Activated CD4-positive, alpha-beta memory T cell treated with anti-CD3 and anti-CD28 coated beads for 36 hours (primary cell): Measurements from ENCODE around the gene PLK3. TPM values are rescaled to one million over a fixed set of nuclear protein-coding genes. Genes with fewer than 3 reads are reported as not detected.
A peak's percentile ranks its signal among the peaks of the same experiment; 100 is the strongest.
"Not testable (repeated sequence)": the region's sequence is repeated elsewhere in the genome, so short reads cannot be mapped to it uniquely, and the experiment has no call there.

Experiments
- CTCF ChIA-PET: fragments of 350-600 bp; sonication (Branson Sonifier 250); formaldehyde crosslinking; loops from one replicate; lab custom pipeline; 2021; ENCODE audit warnings: antibody characterized with exemption, inconsistent platforms; lab: Charles Lee
- POLR2A ChIA-PET: fragments of 350-600 bp; sonication (Branson Sonifier 250); formaldehyde crosslinking; loops from one replicate; lab custom pipeline; 2021; ENCODE audit warnings: antibody characterized with exemption; lab: Charles Lee
- DNase-seq: peaks from one replicate; pipeline ENCODE4 v3.0.0-alpha.2; 2020
- H3K27ac Mint-ChIP-seq: one replicate; pipeline ENCODE4 v1.8.0; 2021; ENCODE audit warnings: mixed read lengths
- H3K27me3 Mint-ChIP-seq: one replicate; pipeline ENCODE4 v1.8.0; 2021; ENCODE audit warnings: mixed read lengths
- H3K36me3 Mint-ChIP-seq: one replicate; pipeline ENCODE4 v1.8.0; 2021; ENCODE audit warnings: mixed read lengths
- H3K4me1 Mint-ChIP-seq: one replicate; pipeline ENCODE4 v1.8.0; 2021; ENCODE audit warnings: low read depth, mixed read lengths
- H3K4me3 Mint-ChIP-seq: one replicate; pipeline ENCODE4 v1.8.0; 2021; ENCODE audit warnings: mild to moderate bottlenecking, mixed read lengths
- H3K9me3 Mint-ChIP-seq: one replicate; pipeline ENCODE4 v1.8.0; 2021; ENCODE audit warnings: mixed read lengths
- intact Hi-C: fragments of 100-400 bp; cut with micrococcal nuclease; formaldehyde crosslinking; loops from one replicate; pipeline ENCODE4 v1.15.1; 2023
- total RNA-seq, 2 experiments: library from RNA; stranded (reverse); gene quantifications; one replicate each; pipeline ENCODE4 v1.2.3, GENCODE V29; 2021

Gene PLK3
- total RNA-seq, 2 experiments from 2014 or later, result 80.2 to 87.9 TPM

DNA sequence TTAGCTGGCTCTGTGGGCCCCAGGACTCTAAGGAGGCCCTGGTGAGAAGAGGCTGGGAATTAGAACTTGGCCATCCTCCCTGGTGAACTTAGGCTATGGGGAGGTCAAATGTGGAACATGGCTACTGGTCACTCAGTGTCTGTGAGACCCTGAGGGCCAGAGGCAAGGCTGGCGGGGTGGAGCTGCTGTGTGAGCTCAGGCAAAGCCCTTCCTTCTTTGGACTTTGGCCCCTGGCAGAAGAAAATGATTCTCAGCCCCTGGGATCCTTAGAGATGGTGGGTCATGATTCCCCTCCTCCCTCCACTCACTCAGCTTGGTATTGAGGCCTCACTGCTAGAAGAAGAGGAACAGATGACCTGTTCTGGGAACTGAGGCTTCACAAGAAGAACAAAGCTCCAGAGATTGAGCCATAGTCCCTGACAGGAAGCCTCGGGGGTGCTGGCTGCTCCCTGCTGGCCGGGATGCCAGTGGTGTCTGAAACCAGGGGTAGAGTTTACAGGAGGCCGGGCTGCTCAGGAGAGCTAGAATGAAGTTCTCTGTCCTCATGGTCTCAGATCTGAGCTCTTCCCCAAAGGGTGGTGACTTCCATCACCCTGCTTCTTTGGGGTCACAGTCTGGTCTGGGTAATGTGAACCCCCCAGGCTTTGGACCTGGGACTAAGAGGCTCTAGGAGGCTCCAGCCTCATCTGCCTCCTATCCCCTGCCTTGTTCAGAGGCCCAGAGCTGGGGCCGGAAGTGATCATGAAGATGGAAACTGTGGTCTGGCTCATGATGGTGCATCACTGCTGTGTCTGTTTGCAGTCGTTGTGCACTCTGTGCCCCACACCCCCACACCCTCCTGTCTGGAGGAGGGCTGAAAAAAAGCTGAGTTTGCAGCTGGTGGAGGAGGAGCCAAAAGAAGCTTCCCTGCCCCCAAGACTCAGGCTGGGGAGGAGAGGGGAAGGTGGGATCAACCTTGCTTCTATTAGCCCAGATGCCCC is 9.1 kb downstream of the PLK3 start:
- Mint-ChIP-seq H3K27me3 (no peaks in the 10 kb centered on the region), H3K9me3 (no peaks in the 10 kb centered on the region), H3K4me3 (peak overlapping the region; percentile 73), H3K36me3 (peaks cover 60% of the 10 kb centered on the region), H3K4me1 (peaks cover 80% of the 10 kb centered on the region), H3K27ac (peak overlapping the region; percentile 98)
- DNase-seq, result peak; percentile 96
- ChIA-PET POLR2A (interaction anchor here (0.6 to 15.8 kb wide), 19 partner anchors 9 to 530 kb away, joined by 3 to 404 read pairs (median 7); partner anchors contain the start of genes EIF2B3, HECTD3, MUTYH and PLK3), CTCF (interaction anchor here (0.8 to 3.5 kb wide), 15 partner anchors 9 to 203 kb away, joined by 3 to 53 read pairs (median 9); partner anchors contain the start of genes BEST4, PLK3, RNU5D-1 and RPS8)
- intact Hi-C loops, result loop anchor here (1.0 to 10.0 kb wide), 9 partner anchors 8 to 878 kb away; partner anchors contain the start of genes ARMH1, GPBP1L1, HECTD3 and NASP

DNA sequence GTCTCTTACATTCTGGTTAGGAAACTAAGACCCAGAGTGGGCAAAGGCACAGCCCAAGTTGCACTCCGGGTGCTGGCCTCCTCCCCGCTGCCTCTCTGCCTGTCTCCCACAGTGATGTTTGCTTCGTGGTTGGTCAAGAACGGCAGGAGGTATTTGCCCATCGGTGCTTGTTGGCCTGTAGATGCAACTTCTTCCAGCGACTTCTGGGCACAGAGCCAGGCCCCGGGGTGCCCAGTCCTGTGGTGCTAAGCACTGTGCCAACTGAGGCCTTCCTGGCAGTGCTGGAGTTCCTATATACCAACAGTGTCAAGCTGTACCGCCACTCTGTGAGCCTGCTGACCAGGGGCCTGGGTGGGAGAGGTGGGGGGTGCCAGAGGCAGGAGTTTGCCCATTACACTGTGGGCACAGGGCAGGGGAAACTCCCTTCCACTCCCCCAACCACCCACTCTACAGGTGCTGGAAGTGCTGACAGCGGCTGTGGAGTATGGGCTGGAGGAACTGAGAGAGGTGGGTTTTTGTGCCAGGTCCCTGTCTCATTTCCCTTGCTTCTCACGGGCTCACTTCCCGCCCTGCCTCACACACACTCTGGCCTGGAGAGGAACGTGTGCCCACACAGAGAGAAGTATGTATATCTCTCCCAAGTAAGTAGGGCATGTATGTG is 10.1 kb downstream of the PLK3 start:
- no peaks in the 10 kb centered on the region for H3K27me3 Mint-ChIP-seq
- H3K9me3 Mint-ChIP-seq, result no peaks in the 10 kb centered on the region
- POLR2A ChIA-PET, result interaction anchor here (0.9 to 15.8 kb wide), 15 partner anchors 10 to 529 kb away, joined by 3 to 404 read pairs (median 9); partner anchors contain the start of genes EIF2B3, HECTD3, MUTYH and PLK3
- H3K36me3 Mint-ChIP-seq, result peaks cover 60% of the 10 kb centered on the region
- peak; percentile 71 for DNase-seq
- peaks cover 78% of the 10 kb centered on the region for H3K4me1 Mint-ChIP-seq
- H3K27ac Mint-ChIP-seq, result peak overlapping the region; percentile 98
- intact Hi-C loops, result loop anchor here (10.0 kb wide), 1 partner anchor 1445 kb away; the partner anchor contains the start of gene ELOVL1
- CTCF ChIA-PET, result interaction anchor here (0.8 to 3.5 kb wide), 12 partner anchors 9 to 202 kb away, joined by 3 to 53 read pairs (median 10); partner anchors contain the start of genes PLK3, RNU5D-1, RPS8 and UROD
- H3K4me3 Mint-ChIP-seq, result peak overlapping the region; percentile 73

DNA sequence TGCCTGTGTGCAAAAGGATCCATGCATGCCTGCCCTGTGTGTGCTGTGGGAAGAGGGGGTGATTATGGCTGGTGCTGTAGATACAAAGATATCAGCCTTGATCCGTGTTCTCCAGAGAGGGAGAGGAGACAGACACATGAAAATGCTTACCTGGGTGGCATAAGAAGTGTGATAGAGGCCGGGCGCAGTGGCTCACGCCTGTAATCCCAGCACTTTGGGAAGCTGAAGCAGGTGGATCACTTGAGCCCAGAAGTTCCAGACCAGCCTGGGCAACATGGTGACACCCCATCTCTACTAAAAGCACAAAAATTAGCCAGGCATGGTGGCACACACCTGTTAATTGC is 10.6 kb downstream of the PLK3 start:
- intact Hi-C loops, result loop anchor here (10.0 kb wide), 1 partner anchor 1446 kb away; the partner anchor contains the start of gene ELOVL1
- CTCF ChIA-PET, result interaction anchor here (3.5 kb wide), 1 partner anchor 10 kb away, joined by 53 read pairs; the partner anchor contains the start of gene PLK3

DNA sequence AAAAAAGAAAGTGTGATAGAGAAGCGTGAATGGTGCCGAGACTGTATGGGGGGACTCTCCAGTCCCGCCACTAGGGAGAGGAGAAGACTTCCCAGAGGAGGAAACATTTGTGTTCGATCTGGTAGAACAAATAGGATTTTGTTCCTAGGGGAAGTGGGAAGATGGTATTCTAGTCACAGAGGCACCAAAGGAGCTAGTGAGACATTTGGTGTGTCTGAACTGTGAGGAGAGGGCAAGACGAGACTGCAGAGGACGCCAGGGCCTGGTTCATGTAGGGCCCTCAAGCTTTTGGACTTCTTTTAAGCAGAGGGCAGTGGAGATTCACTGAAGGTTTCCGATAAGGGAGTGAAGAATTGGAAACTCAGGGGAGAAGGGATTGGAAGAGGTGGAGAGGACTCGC is 11.1 kb downstream of the PLK3 start:
- Mint-ChIP-seq H3K4me1 (peaks cover 76% of the 10 kb centered on the region), H3K4me3 (peak overlapping the region; percentile 73), H3K27me3 (no peaks in the 10 kb centered on the region), H3K27ac (peak overlapping the region; percentile 98), H3K9me3 (no peaks in the 10 kb centered on the region), H3K36me3 (peaks cover 61% of the 10 kb centered on the region)
- POLR2A ChIA-PET, result interaction anchor here (1.0 to 15.8 kb wide), 5 partner anchors 9 to 89 kb away, joined by 3 to 404 read pairs (median 94); partner anchors contain the start of gene PLK3
- no peak for DNase-seq
- intact Hi-C loops, result loop anchor here (10.0 kb wide), 1 partner anchor 1446 kb away; the partner anchor contains the start of gene ELOVL1
- CTCF ChIA-PET, result interaction anchor here (0.7 to 5.1 kb wide), 3 partner anchors 8 to 11 kb away, joined by 4 to 53 read pairs (median 39); partner anchors contain the start of gene PLK3

More for the DNA sequence above, 10.6 kb downstream of the PLK3 start:
- H3K27me3 Mint-ChIP-seq, H3K9me3 Mint-ChIP-seq, DNase-seq: not testable (repeated sequence)
- H3K4me1 Mint-ChIP-seq, result peaks cover 76% of the 10 kb centered on the region
- peak overlapping the region; percentile 98 for H3K27ac Mint-ChIP-seq
- H3K4me3 Mint-ChIP-seq, result peak overlapping the region; percentile 73
- peaks cover 60% of the 10 kb centered on the region for H3K36me3 Mint-ChIP-seq
- POLR2A ChIA-PET, result interaction anchor here (1.0 to 15.8 kb wide), 6 partner anchors 10 to 529 kb away, joined by 4 to 404 read pairs (median 66); partner anchors contain the start of genes MUTYH, PLK3, RPS8 and TOE1

DNA sequence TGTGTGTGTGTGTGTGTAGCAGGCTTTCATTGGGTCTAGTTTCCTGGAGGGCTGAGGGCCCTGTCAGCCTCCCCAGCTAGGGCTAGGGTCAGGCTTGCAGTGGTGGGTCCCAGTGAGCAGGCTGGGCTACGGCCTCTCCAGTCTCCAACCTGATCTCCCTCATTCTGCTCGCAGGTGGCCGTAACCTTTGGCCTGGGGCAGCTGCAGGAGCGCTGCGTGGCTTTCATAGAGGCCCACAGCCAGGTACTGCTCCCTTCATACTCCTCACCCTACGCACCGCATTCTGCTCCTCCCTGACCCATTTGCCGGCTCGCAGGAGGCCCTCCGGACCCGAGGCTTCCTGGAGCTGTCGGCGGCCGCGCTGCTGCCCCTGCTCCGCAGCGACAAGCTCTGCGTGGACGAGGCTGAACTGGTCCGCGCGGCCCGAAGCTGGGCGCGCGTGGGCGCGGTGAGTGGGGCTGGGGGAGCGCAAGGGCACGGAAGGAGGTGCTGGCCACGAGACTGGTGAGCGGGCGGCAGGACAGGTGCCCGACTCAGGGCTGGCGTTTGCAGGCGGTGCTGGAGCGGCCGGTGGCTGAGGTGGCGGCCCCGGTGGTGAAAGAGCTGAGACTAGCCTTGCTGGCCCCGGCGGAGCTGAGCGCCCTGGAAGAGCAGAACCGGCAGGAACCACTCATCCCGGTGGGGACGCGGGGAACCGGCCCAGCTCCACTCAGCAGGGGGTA is 12.8 kb downstream of the PLK3 start:
- peak overlapping the region; percentile 98 for H3K27ac Mint-ChIP-seq
- H3K36me3 Mint-ChIP-seq, result peaks cover 51% of the 10 kb centered on the region
- peaks cover 67% of the 10 kb centered on the region for H3K4me1 Mint-ChIP-seq
- no peaks in the 10 kb centered on the region for H3K9me3 Mint-ChIP-seq
- POLR2A ChIA-PET, result interaction anchor here (1.1 to 9.5 kb wide), 7 partner anchors 13 to 91 kb away, joined by 3 to 263 read pairs (median 11); partner anchors contain the start of genes PLK3, RNU5D-1 and RPS8
- H3K27me3 Mint-ChIP-seq, result no peaks in the 10 kb centered on the region
- peak overlapping the region; percentile 73 for H3K4me3 Mint-ChIP-seq
- CTCF ChIA-PET, result interaction anchor here (0.8 to 5.1 kb wide), 9 partner anchors 13 to 198 kb away, joined by 3 to 39 read pairs (median 4); partner anchors contain the start of genes HECTD3, PLK3 and RNU5D-1
- intact Hi-C loops, result loop anchor here (10.0 kb wide), 1 partner anchor 1448 kb away; the partner anchor contains the start of gene ELOVL1
- DNase-seq, result no peak

DNA sequence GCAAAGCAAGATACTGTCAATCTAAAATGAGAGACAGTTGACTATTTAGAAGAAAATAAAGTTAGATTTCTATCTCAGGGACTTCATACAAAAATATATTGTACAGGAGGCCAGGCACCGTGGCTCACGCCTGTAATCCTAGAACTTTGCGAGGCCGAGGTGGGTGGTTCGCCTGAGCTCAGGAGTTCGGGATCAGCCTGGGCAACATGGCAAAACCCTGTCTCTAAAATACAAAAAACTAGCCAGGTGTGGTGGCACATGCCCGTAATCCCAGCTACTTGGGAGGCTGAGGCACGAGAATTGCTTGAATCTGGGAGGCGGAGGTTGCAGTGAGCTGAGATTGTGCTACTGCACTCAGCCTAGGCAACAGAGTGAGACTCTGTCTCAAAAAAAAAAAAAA is 15.7 kb downstream of the PLK3 start:
- H3K9me3 Mint-ChIP-seq, H3K4me3 Mint-ChIP-seq, H3K27ac Mint-ChIP-seq, H3K27me3 Mint-ChIP-seq, DNase-seq: not testable (repeated sequence)
- Mint-ChIP-seq H3K4me1 (peaks cover 60% of the 10 kb centered on the region), H3K36me3 (peaks cover 31% of the 10 kb centered on the region)
- CTCF ChIA-PET, result interaction anchor here (0.6 to 5.1 kb wide), 2 partner anchors 16 to 87 kb away, joined by 5 to 39 read pairs; partner anchors contain the start of gene PLK3
- POLR2A ChIA-PET, result interaction anchor here (1.0 to 9.5 kb wide), 2 partner anchors 16 to 85 kb away, joined by 6 to 263 read pairs; partner anchors contain the start of genes PLK3 and RNU5D-1
- intact Hi-C loops, result loop anchor here (10.0 kb wide), 1 partner anchor 1451 kb away; the partner anchor contains the start of gene ELOVL1

DNA sequence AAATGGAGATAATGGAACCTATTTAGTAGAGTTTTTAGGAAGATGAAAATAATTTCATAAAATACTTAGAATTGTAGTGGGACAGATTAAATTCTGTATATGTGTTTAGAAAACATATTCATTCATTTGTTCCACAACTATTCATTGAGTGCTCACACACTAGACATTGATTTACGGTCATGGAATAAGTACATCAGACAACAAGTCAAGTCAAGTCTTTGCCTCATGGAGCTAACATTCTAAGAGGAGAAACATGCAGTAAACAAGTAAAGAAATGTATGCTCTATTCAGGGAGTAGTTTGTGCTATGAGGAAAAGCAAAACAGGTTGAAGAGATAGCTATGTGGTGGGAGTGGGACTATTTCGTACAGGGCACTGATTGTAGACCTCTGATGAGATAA is 17.1 kb downstream of the PLK3 start:
- H3K36me3 Mint-ChIP-seq, result peaks cover 20% of the 10 kb centered on the region
- DNase-seq, result no peak
- peak overlapping the region; percentile 30 for H3K27ac Mint-ChIP-seq
- intact Hi-C loops, result loop anchor here (10.0 kb wide), 1 partner anchor 1453 kb away; the partner anchor contains the start of gene ELOVL1
- no peaks in the 10 kb centered on the region for H3K9me3 Mint-ChIP-seq
- H3K27me3 Mint-ChIP-seq, result no peaks in the 10 kb centered on the region
- no peak overlapping the region for H3K4me3 Mint-ChIP-seq
- H3K4me1 Mint-ChIP-seq, result peaks cover 52% of the 10 kb centered on the region
- ChIA-PET CTCF (interaction anchor here (0.9 to 4.9 kb wide), 5 partner anchors 9 to 86 kb away, joined by 3 to 48 read pairs (median 39); partner anchors contain the start of genes BTBD19, DYNLT4, PLK3 and RNU5D-1), POLR2A (interaction anchor here (0.6 to 7.3 kb wide), 6 partner anchors 9 to 94 kb away, joined by 3 to 404 read pairs (median 55); partner anchors contain the start of genes BTBD19, DYNLT4, PLK3 and RNU5D-1)

DNA sequence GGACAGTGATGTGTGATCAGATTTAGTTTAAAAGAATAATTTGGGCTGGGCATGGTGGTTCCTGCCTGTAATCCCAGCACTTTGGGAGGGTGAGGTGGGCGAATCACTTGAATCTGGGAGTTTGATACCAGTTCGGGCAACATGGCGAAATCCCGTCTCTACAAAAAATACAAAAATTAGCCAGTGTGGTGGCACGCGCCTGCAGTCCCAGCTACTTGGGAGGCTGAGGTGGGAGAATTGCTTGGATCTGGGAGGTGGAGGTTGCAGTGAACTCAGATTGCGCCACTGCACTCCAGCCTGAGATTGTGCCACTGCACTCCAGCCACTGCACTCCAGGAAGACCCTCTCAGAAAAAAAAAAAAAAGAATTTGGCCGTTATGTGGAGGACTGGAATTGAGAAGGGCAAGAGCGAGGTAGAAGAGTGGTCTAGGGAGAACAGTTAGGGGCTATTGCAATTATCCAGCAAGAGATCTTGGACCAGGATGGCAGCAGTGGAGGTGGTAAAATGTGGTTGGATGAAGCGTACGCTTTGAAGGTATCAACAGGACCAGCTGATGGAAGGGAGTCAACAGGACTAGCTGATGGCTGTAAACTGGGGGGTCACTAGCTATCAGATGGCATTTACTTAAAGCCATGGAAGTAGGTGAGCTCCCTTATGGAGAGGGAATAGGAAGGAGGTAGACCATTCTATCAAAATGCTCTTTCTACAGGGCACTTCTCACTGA is 17.8 kb downstream of the PLK3 start:
- ChIA-PET CTCF (interaction anchor here (0.9 to 4.9 kb wide), 6 partner anchors 9 to 87 kb away, joined by 3 to 48 read pairs (median 26); partner anchors contain the start of genes BTBD19, DYNLT4, PLK3 and RNU5D-1), POLR2A (interaction anchor here (0.6 to 7.3 kb wide), 10 partner anchors 8 to 193 kb away, joined by 3 to 404 read pairs (median 14); partner anchors contain the start of genes BEST4, BTBD19, DYNLT4 and HECTD3)
- Mint-ChIP-seq H3K4me1 (peaks cover 46% of the 10 kb centered on the region), H3K36me3 (peaks cover 20% of the 10 kb centered on the region), H3K4me3 (peak overlapping the region; percentile 14), H3K9me3 (no peaks in the 10 kb centered on the region), H3K27me3 (no peaks in the 10 kb centered on the region), H3K27ac (peak overlapping the region; percentile 30)
- intact Hi-C loops, result loop anchor here (2.0 to 10.0 kb wide), 2 partner anchors 19 to 1453 kb away; partner anchors contain the start of gene ELOVL1
- DNase-seq, result no peak

DNA sequence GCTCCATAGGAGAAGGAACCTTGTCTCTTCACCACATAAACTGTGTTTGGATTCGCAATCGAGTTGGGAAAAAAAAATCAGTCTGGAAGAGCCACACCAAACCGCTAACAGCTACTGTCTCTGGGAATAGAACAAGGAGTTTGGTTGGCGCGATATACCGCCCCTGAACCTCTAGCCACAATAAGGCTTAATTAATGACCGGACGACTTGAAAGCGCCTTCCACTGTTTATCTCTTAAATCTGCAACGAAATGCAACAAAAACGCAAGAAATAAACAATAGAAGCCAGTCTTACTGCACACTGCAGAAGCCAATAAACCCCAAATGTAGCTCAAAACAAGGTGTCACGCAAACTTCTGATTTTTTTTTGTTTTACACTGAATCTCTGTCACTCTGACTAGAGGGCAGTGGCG is 19.0 kb downstream of the PLK3 start:
- Mint-ChIP-seq H3K36me3 (peaks cover 13% of the 10 kb centered on the region), H3K4me1 (peaks cover 43% of the 10 kb centered on the region), H3K27ac (peak overlapping the region; percentile 99), H3K27me3 (no peaks in the 10 kb centered on the region), H3K4me3 (peak overlapping the region; percentile 89), H3K9me3 (no peaks in the 10 kb centered on the region)
- intact Hi-C loops, result loop anchor here (1.0 to 10.0 kb wide), 5 partner anchors 10 to 1454 kb away; partner anchors contain the start of genes ELOVL1 and RNU5D-1
- DNase-seq, result no peak
- ChIA-PET CTCF (interaction anchor here (0.6 to 4.9 kb wide), 15 partner anchors 8 to 481 kb away, joined by 3 to 48 read pairs (median 5); partner anchors contain the start of genes BTBD19, DYNLT4, PLK3 and RNU5D-1), POLR2A (interaction anchor here (0.6 to 7.3 kb wide), 28 partner anchors 11 to 681 kb away, joined by 3 to 404 read pairs (median 6); partner anchors contain the start of genes BEST4, BTBD19, DYNLT4 and EIF2B3)
